HCT116 (cell line): Measurements from ENCODE around the gene NCAN. TPM values are rescaled to one million over a fixed set of nuclear protein-coding genes. Genes with fewer than 3 reads are reported as not detected.
A peak's percentile ranks its signal among the peaks of the same experiment; 100 is the strongest.

Source experiments
- ATAC-seq: fragments of 200-7000 bp; cut with Tn5 transposase; 2 replicates; pipeline ENCODE4 v1.9.1; 2020; ENCODE audit warnings: mild to moderate bottlenecking, moderate library complexity
- BruUV-seq: library from RNA; stranded (reverse); fragments of 400-500 nt; replicated peaks from 2 replicates; lab custom pipeline; 2021; lab: Mats Ljungman, UMichigan
- CTCF ChIA-PET: fragments of 300-600 bp; sonication (Branson Sonifier 250); formaldehyde crosslinking; loops from one replicate; lab custom pipeline; 2021; ENCODE audit warnings: antibody characterized with exemption; lab: Charles Lee
- POLR2A ChIA-PET: fragments of 300-600, 350-600 bp; sonication (Branson Sonifier 250); formaldehyde crosslinking; loops from one replicate; lab custom pipeline; 2021; ENCODE audit warnings: antibody characterized with exemption; lab: Charles Lee
- RAD21 ChIA-PET, 2 experiments: fragments of 300-600 bp; sonication (Branson Sonifier 250); formaldehyde crosslinking; loops; one replicate each; lab custom pipeline; 2023; ENCODE audit warnings: low total read pairs in 2 of 2; ENCODE audit not compliant: uncharacterized antibody in 2 of 2, unreplicated experiment in 2 of 2, low non-redundant PET in 1 of 2; lab: Charles Lee
- DNase-seq: peaks from one replicate; pipeline ENCODE4 v3.0.0-alpha.2; 2010; ENCODE audit warnings: low read depth, low spot score
- H2AFZ ChIP-seq: fragments of 200-600 bp; shearing (Covaris generic), sonication (generic); 2 replicates; pipeline ENCODE4 v1.6.1; 2017; ENCODE audit warnings: low read depth, mixed run types, mixed read lengths, antibody characterized with exemption, low read length; ENCODE audit not compliant: poor library complexity, severe bottlenecking
- H3K27ac ChIP-seq: 2 replicates; pipeline ENCODE4 v1.5.1; 2012; ENCODE audit warnings: low read depth, low read length
- H3K27me3 ChIP-seq: fragments of 200-600 bp; sonication (generic); 2 replicates; pipeline ENCODE4 v1.6.1; 2016; ENCODE audit warnings: mixed run types, low read length, mixed read lengths; ENCODE audit not compliant: insufficient read depth
- H3K36me3 ChIP-seq, 2 experiments: fragments of 200-500 bp in 1 of 2; fragments of 200-600 bp in 1 of 2; sonication (Bioruptor generic) in 1 of 2; sonication (generic) in 1 of 2; 2 replicates each; pipeline versions ENCODE4 v1.5.1 to v1.6.1; 2014 to 2016; ENCODE audit warnings: low read length in 2 of 2, inconsistent platforms in 1 of 2, mixed read lengths in 1 of 2, mixed run types in 1 of 2; ENCODE audit not compliant: insufficient read depth in 2 of 2, control insufficient read depth in 1 of 2
- H3K4me1 ChIP-seq, 2 experiments: fragments of 200-600 bp in 1 of 2; sonication (generic) in 1 of 2; 2 replicates each; pipeline versions ENCODE4 v1.5.1 to v1.6.1; 2012 to 2017; ENCODE audit warnings: low read length in 2 of 2, inconsistent platforms in 1 of 2, mild to moderate bottlenecking in 1 of 2, mixed read lengths in 1 of 2, mixed run types in 1 of 2, moderate library complexity in 1 of 2; ENCODE audit not compliant: insufficient read depth in 2 of 2, control insufficient read depth in 1 of 2
- H3K4me2 ChIP-seq: fragments of 200-600 bp; sonication (generic); 2 replicates; pipeline ENCODE4 v1.6.1; 2017; ENCODE audit warnings: mixed run types, low read length, mixed read lengths
- H3K4me3 ChIP-seq, 2 experiments: fragments of 200-600 bp in 1 of 2; sonication (generic) in 1 of 2; replicated peaks in 1 of 2; 2 replicates each; pipeline ENCODE4 v1.5.1; 2011 to 2016; ENCODE audit warnings: low read length in 2 of 2, control low read depth in 1 of 2, low read depth in 1 of 2, mild to moderate bottlenecking in 1 of 2, mixed read lengths in 1 of 2, mixed run types in 1 of 2
- H3K79me2 ChIP-seq: fragments of 200-600 bp; sonication (generic); 2 replicates; pipeline ENCODE4 v1.6.1; 2017; ENCODE audit warnings: mild to moderate bottlenecking, mixed run types, low read length, moderate library complexity, mixed read lengths; ENCODE audit not compliant: insufficient read depth
- H3K9ac ChIP-seq: fragments of 200-600 bp; sonication (generic); 2 replicates; pipeline ENCODE4 v1.6.1; 2016; ENCODE audit warnings: low read length, mixed read lengths
- H3K9me2 ChIP-seq: fragments of 200-600 bp; sonication (generic), shearing (Covaris generic); 2 replicates; pipeline ENCODE4 v1.6.1; 2017; ENCODE audit warnings: mixed run types, mild to moderate bottlenecking, moderate library complexity; ENCODE audit not compliant: insufficient read depth
- H3K9me3 ChIP-seq, 2 experiments: fragments of 200-500 bp in 1 of 2; fragments of 200-600 bp in 1 of 2; sonication (Bioruptor generic) in 1 of 2; sonication (generic) in 1 of 2; 2 replicates each; pipeline ENCODE4 v1.6.1; 2014 to 2017; ENCODE audit warnings: low read length in 2 of 2, mixed read lengths in 2 of 2, inconsistent platforms in 1 of 2, low read depth in 1 of 2, mild to moderate bottlenecking in 1 of 2, mixed run types in 1 of 2, moderate library complexity in 1 of 2; ENCODE audit not compliant: control insufficient read depth in 1 of 2, insufficient read depth in 1 of 2
- H4K20me1 ChIP-seq: fragments of 200-600 bp; sonication (generic), shearing (Covaris generic); 2 replicates; pipeline ENCODE4 v1.6.1; 2017; ENCODE audit warnings: mixed run types, mild to moderate bottlenecking, moderate library complexity; ENCODE audit not compliant: insufficient read depth
- ATF3 ChIP-seq: IDR thresholded peaks from 2 replicates; pipeline ENCODE4 v1.6.1; 2012
- CTCF ChIP-seq, 3 experiments: fragments of 200-600 bp in 1 of 3; sonication (generic) in 1 of 3; IDR thresholded peaks in 2 of 3; conservative IDR thresholded peaks in 1 of 3; 2 replicates each; pipeline ENCODE4 v1.5.1; 2012 to 2017; ENCODE audit warnings: low read depth in 2 of 3, low read length in 2 of 3, antibody characterized with exemption in 1 of 3, borderline replicate concordance in 1 of 3, control low read depth in 1 of 3, mild to moderate bottlenecking in 1 of 3, mixed read lengths in 1 of 3, mixed run types in 1 of 3, moderate library complexity in 1 of 3; ENCODE audit not compliant: insufficient read depth in 1 of 3
- EZH2 ChIP-seq: fragments of 200-600 bp; sonication (generic); IDR thresholded peaks from 2 replicates; pipeline ENCODE4 v1.6.1; 2017; ENCODE audit warnings: antibody characterized with exemption, mixed run types
- EZH2phosphoT487 ChIP-seq: fragments of 200-600 bp; IDR thresholded peaks from 2 replicates; pipeline ENCODE4 v1.6.1; 2018; ENCODE audit warnings: antibody characterized with exemption, borderline replicate concordance
- FOSL1 ChIP-seq: IDR thresholded peaks from 2 replicates; pipeline ENCODE4 v1.6.1; 2012; ENCODE audit warnings: low read depth
- JUND ChIP-seq: IDR thresholded peaks from 2 replicates; pipeline ENCODE4 v1.6.1; 2012
- MAX ChIP-seq: IDR thresholded peaks from 2 replicates; pipeline ENCODE4 v1.6.1; 2012
- POLR2A ChIP-seq: IDR thresholded peaks from 2 replicates; pipeline ENCODE4 v1.7.0; 2011; ENCODE audit warnings: borderline replicate concordance; ENCODE audit not compliant: insufficient read depth, insufficient read length; ENCODE audit errors: extremely low read depth
- POLR2AphosphoS5 ChIP-seq: IDR thresholded peaks from 2 replicates; pipeline ENCODE4 v1.6.1; 2011; ENCODE audit warnings: mild to moderate bottlenecking, low read depth, low read length, moderate library complexity
- RAD21 ChIP-seq: IDR thresholded peaks from 2 replicates; pipeline ENCODE4 v1.6.1; 2012; ENCODE audit warnings: low read depth, mild to moderate bottlenecking
- SIN3A ChIP-seq: IDR thresholded peaks from 2 replicates; pipeline ENCODE4 v1.6.1; 2012; ENCODE audit warnings: low read depth
- SP1 ChIP-seq: IDR thresholded peaks from 2 replicates; pipeline ENCODE4 v1.6.1; 2012; ENCODE audit warnings: low read depth
- SRF ChIP-seq: IDR thresholded peaks from 2 replicates; pipeline ENCODE4 v1.6.1; 2012; ENCODE audit warnings: low read depth
- ZFX ChIP-seq: fragments of 450-650 bp; IDR thresholded peaks from 2 replicates; pipeline ENCODE4 v1.6.1; 2017
- intact Hi-C: fragments of 100-400 bp; cut with micrococcal nuclease; formaldehyde crosslinking; loops from 2 replicates; pipeline ENCODE4 v1.10.0; 2022
- total RNA-seq: library from RNA; stranded (reverse); gene quantifications from one replicate; pipeline ENCODE4 v1.2.1, GENCODE V29; 2021; ENCODE audit not compliant: unreplicated experiment
- TF ChIP-seq, protein P1 (sequence below): IDR thresholded peaks from 2 replicates; pipeline ENCODE4 v1.6.1; 2012; ENCODE audit warnings: low read depth
- TF ChIP-seq, protein P2 (sequence below): IDR thresholded peaks from 2 replicates; pipeline ENCODE4 v1.6.1; 2011; ENCODE audit warnings: mild to moderate bottlenecking, low read length, moderate library complexity; ENCODE audit not compliant: insufficient replicate concordance; ENCODE audit errors: extremely low read depth

NCAN gene
- total RNA-seq, 1 experiment from 2014 or later, result 0.07 TPM

GRCh38 chr19:19185853-19186740 is 25.7 kb upstream of the NCAN start:
- Histone ChIP-seq H3K9me3 (no peaks in the 10 kb centered on the region), H3K79me2 (peaks cover 26% of the 10 kb centered on the region), H4K20me1 (no peaks in the 10 kb centered on the region), H3K9ac (no peak overlapping the region), H3K4me2 (0 out of 2 replicates have a peak overlapping the region, but pooled peaks have one; percentile 25), H3K9me2 (no peaks in the 10 kb centered on the region), H3K27me3 (no peaks in the 10 kb centered on the region), H3K4me3 (no peak overlapping the region), H3K27ac (peak overlapping the region; percentile 11; the same call in 1 of the 2 replicates), H3K36me3 (peaks cover 0 to 12% of the 10 kb centered on the region in 2 experiments; a peak in 2 of 4 replicates), H2AFZ (no peak overlapping the region), H3K4me1 (peaks cover 11 to 28% of the 10 kb centered on the region in 2 experiments)
- ATAC-seq (peak; percentile 98), DNase-seq (peak; percentile 50)
- TF ChIP-seq RAD21 (peak; percentile 78), ZFX (no peak), MAX (no peak), EZH2 (no peak), POLR2AphosphoS5 (no peak), FOSL1 (no peak), SRF (no peak), SIN3A (no peak), SP1 (no peak), CTCF (IDR thresholded peaks at IDR 0.05 in 2 of 3, conservative IDR thresholded peaks at IDR 0.05 in 1 of 3; ENCODE audit: borderline replicate concordance in 1 of 3, insufficient read depth in 1 of 3, low read depth in 2 of 3, low read length in 2 of 3) (peak; percentile 76 to 91 (median 88); a peak in 5 of 6 replicates), EZH2phosphoT487 (no peak), POLR2A (no peak), ATF3 (no peak), JUND (no peak)
- TF ChIP-seq, protein P1, sequence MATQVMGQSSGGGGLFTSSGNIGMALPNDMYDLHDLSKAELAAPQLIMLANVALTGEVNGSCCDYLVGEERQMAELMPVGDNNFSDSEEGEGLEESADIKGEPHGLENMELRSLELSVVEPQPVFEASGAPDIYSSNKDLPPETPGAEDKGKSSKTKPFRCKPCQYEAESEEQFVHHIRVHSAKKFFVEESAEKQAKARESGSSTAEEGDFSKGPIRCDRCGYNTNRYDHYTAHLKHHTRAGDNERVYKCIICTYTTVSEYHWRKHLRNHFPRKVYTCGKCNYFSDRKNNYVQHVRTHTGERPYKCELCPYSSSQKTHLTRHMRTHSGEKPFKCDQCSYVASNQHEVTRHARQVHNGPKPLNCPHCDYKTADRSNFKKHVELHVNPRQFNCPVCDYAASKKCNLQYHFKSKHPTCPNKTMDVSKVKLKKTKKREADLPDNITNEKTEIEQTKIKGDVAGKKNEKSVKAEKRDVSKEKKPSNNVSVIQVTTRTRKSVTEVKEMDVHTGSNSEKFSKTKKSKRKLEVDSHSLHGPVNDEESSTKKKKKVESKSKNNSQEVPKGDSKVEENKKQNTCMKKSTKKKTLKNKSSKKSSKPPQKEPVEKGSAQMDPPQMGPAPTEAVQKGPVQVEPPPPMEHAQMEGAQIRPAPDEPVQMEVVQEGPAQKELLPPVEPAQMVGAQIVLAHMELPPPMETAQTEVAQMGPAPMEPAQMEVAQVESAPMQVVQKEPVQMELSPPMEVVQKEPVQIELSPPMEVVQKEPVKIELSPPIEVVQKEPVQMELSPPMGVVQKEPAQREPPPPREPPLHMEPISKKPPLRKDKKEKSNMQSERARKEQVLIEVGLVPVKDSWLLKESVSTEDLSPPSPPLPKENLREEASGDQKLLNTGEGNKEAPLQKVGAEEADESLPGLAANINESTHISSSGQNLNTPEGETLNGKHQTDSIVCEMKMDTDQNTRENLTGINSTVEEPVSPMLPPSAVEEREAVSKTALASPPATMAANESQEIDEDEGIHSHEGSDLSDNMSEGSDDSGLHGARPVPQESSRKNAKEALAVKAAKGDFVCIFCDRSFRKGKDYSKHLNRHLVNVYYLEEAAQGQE, result no peak
- TF ChIP-seq, protein P2, sequence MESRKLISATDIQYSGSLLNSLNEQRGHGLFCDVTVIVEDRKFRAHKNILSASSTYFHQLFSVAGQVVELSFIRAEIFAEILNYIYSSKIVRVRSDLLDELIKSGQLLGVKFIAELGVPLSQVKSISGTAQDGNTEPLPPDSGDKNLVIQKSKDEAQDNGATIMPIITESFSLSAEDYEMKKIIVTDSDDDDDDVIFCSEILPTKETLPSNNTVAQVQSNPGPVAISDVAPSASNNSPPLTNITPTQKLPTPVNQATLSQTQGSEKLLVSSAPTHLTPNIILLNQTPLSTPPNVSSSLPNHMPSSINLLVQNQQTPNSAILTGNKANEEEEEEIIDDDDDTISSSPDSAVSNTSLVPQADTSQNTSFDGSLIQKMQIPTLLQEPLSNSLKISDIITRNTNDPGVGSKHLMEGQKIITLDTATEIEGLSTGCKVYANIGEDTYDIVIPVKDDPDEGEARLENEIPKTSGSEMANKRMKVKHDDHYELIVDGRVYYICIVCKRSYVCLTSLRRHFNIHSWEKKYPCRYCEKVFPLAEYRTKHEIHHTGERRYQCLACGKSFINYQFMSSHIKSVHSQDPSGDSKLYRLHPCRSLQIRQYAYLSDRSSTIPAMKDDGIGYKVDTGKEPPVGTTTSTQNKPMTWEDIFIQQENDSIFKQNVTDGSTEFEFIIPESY, result no peak
- ChIA-PET CTCF (interaction anchor here (1.0 to 1.2 kb wide), 3 partner anchors 11 to 157 kb away, joined by 3 to 4 read pairs (median 3); no protein-coding TSS in a partner anchor), RAD21 (interaction anchor here in 1 of 2 experiments (0.9 kb wide), 1 partner anchor 157 kb away, joined by 3 read pairs; no protein-coding TSS in a partner anchor), POLR2A (no interaction called here)
- no TSS peak for BruUV-seq
- intact Hi-C loops, result loop anchor here (2.0 kb wide), 1 partner anchor 157 kb away; no protein-coding TSS in a partner anchor
